Lung microvascular endothelial cell (primary cell): ENCODE data around the gene MOB2. TPM values are rescaled to one million over a fixed set of nuclear protein-coding genes. Genes with fewer than 3 reads are reported as not detected.

Source experiments
- DNase-seq, 2 donors: peaks; one replicate each; pipeline versions ENCODE4 v3.0.0 to v3.0.0-alpha.2; 2010; ENCODE audit warnings: low read depth in 2 of 2
- total RNA-seq: library from RNA; depleted of rRNA; stranded (reverse); fragments of >200 nt; gene quantifications from 2 replicates; pipeline ENCODE4 v1.2.1, GENCODE V29; 2014

The MOB2 gene
- total RNA-seq, 1 donor from 2014 or later: 46.0 TPM

DNA sequence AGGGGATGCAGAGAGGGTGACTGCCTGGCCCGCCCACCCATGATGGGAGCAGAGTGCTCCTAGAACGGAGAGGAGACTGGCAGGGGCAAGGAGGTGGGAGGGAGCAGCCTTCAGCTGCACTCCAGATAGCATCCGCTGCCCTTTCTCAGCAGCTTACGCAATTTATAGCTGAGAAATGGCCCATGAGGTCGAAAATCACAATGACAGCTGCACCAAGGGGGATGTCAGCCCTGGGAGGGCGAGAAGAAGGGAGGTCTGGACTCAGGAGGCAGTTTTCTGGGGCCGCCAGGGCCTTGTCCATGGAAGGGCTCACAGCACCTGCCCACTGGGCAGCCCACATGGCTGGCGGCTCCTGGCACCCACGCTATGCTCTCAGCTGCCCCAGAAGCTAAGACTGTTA lies 17.6 kb upstream of the MOB2 start:
- no peak for DNase-seq

DNA sequence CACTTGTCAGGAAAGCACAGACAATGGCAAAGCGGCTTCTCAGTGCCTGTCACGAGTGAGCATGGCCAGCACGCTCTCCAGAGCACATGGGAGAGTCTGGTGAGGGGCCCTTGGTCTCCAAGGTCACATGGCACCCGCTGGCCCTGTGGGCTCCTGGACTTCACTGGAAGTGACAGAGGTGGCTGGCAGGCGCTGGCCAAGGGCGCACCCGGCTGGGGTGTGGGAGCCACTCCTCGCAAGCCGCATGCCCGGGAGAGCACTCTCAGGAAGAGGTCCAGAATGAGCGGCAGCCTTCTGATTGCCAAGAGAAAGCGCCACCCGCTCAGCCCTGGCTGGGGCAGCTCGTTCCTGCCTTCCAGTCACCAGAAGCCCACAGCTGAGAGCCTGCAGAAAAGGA lies 17.1 kb upstream of the MOB2 start:
- DNase-seq: no peak

DNA sequence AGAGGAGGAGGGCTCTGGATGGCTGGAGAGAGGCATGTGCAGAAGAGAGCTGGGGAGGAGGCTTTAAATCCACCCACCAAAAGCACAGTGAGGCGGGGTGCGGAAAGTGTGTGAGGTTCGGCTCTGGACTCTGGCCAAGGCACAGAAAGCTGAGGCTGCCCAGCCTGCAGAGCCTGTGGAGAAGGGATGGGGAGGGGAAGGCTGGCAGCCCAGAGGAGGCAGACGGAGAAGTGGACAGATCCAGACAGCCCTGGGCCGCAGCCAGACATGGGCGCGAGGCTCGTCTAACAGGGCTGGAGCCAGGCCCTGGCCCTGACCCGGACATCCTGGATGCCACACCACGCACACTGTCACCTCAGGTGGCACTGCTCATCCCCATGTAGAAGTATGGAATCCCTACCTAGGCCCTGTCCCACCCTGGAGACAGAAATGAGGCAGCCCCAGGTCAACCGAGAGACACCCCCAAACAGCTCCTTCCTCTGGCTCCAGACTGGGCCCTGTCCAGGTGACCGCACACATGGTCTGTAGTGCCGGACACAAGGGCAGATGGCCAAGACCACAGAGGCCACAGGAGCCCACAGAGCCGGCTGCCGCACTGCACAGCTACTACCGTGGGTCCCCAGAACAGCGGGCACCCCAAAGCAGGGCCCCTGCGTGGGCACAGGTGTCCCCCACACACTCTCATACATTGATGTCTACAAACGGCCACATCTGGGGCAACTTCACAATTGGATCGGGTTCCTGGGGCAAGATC lies 16.6 kb upstream of the MOB2 start:
- no peak for DNase-seq

DNA sequence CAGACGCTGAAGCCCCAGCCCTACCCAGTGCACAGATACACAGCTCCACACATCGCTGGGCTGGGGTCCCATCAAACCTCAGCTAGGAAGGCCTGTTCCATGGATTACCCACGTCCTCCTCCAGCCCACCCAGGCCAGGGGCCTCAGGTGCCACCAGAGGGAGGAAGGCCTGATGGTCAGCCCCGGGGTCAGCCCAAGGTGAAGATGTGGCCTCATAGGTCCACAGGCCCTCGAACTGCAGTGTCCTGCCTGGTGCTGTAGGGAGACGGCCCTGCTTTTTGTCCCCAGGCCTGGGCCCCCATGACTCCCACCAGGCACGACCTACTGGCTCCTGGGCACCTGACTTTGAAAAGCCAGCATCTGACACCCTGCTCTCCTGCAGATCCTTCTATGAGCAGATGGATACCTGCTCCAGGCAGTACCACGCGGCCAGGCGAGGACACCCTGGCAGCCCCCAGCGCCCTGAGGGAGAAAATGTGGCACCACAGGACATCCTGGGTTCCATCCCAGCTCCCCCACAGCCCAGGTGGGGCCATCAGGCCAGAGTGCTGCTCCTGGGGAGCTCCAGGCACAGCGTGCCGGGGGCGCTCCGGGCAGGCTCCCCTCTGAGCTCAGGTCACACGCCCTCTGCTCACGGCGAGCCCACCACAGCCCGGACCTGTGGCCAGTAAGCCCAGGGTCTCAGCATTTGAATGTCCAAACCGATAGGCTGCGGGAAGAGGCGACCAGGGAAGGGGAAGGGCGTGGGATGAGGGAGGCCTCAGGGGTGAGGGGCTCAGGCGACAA lies 15.8 kb upstream of the MOB2 start:
- no peak for DNase-seq

DNA sequence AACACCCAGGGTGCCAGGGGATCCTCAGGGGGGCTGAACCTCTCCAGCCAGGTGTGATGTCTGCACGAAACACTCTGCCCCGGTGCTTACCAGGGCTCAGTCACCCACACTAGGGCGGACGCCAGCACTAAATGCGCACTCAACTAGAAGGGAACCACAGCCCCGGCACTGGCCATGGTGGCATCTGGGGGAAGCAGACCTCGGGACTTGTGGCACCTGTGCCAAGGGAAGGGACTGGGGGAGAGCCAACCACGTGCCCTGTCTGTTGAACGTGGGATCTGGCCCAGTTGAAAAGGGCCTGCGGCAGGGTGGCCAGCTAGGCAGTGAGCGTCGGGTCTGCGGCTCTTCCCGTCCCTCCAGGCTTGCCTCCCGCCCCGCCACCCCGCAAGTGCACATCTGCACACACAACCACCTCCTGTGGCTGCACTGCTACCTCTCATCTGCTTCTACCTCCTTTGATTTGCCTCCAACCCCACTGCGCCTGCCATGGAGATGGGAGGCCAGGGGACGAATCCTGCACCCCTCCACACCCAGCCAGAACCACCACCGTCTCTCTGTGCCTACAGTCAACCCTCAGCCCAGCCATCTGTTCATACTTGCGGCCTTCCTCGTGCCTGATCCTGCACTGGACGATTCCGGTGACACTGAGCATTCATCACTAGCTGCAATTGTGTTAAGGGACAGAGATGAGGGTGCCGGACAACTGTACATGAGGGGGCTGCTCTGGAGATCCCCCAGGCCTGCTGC lies 15.0 kb upstream of the MOB2 start:
- DNase-seq: no peak

DNA sequence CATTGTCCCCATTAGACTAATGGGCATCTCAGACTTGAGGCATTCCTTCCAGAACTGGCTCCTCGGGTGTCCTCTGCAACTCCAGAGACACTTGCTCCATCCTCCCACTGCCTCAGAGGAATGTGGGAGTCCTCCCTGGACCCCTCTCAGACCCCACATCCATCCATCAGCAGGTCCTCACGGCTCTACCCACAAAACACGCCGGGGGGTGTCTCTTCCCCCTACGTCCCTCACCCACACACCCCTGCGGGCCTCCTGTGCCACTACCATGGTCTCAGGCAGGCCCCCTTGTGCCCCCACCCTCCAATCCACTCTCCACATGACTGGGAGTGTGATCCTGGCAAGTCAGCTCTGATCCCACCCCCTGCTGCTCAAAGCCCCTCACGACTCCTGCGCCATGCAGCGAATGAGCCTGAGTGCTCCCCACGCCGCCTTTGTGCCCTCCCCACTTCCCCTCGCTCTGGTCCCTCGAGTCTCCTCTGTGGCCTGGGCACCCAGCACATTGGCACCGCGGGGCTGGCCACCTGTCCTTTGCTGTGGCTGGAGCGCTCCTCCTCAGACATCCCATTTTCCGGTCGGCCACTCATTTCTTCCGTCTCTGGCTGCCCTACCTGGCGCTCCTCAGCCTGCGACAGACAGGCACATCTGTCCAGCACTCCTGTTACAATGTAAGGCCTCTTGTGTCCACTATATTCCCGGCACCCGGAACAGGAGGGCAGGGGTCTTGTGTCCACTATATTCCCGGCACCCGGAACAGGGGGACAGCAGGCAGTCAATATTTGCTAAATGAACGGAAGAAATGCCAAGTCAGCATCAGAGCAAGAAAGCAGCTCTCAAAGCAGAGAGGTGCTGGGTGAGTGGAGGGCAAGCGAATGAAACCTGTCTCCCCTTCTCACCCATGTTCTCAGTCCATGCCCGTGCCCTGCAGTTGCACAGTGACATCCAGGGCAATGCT lies 14.2 kb upstream of the MOB2 start:
- DNase-seq: no peak

DNA sequence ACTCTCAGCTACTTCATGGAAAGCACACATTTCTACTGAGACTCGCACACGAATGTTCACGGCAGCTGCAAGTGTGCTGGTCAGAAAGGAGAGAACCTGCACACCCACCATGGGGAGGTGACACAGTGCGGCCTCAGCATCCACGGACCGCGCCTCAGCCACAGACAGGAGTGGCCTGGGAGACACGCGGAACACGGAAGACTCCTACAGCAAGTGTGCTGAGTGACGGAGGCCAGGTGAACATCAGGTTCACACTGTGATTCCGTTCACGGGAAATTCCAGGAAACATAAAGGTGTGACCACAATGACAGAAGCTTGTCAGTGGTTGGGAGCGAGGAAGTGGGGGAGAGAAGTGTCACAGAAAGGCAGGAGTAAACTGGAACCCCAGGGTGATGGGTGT lies 13.3 kb upstream of the MOB2 start:
- no peak for DNase-seq

DNA sequence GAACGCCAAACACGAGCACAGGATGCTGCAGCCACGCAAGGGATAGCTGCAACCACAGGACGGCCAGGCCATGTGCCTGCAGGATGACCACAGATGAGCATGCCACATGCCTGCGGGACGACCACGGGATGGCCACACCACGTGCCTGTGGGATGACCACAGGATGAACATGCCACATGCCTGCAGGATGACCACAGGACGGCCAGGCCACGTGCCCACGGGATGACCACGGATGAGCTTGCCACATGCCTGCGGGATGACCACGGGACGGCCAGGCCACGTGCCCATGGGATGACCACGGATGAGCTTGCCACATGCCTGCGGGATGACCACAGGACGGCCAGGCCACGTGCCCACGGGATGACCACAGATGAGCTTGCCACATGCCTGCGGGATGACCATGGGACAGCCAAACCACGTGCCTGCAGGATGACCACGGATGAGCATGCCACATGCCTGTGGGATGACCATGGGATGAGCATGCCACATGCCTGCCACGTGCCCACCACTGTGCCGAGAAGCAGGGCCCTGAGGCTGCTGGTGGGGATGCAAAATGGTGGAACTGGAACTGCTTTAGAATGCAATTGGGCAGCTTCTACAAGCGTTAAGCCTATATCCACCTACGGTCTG lies 12.8 kb upstream of the MOB2 start:
- DNase-seq: no peak

DNA sequence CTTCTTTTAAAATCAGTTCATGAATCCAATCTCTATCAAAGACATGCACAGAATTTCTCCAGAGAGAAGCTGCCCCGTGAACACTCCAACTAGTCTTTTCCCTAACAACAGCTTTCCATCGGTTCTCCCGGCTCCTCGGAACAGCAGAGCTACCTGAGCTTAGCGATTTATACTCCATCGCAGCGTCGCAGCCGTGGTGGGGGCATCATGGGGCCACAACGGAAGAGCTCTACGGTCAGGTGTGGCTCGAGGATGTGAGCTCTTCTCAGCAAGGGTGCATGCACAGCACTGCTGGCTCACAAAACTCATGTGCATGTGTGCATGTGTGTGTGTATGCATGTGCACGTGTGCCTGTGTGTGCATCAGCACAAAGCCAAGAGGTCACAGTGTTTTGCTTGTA lies 11.7 kb upstream of the MOB2 start:
- no peak for DNase-seq

DNA sequence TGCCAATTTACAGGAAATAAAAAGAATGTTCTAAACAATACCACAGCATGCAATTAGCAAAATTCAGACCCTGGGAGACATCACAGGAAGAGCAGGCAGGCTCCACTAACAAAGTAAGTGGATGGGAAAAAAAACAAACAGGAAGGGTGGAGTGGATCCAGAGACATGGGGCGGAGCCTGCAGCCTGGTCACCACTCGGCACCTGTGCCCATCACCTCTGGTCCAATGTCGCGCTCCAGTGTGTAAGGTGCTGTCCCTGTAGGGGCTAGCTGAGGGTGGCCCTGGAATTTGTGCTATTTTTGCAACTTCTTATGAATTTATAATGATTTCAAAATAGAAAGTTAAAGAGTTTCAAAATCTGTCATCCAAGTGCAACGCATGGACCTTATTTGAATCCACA lies 11.0 kb upstream of the MOB2 start:
- DNase-seq: no peak

DNA sequence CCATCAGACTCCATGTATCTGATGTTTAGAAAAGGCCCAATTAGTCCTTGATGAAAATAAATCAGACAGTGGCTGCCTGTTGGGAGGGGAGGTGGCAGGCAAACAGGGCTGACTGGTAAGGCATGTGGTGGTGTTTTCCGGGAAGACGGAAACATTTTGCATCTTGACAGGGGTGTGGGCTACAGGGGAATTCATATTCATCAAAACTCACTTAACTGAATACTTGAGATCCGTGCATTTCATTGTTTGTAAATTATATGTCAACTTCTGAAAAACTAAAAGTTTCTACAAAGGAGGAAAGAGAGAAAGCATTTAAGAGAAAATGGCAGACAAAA lies 10.1 kb upstream of the MOB2 start:
- no peak for DNase-seq

DNA sequence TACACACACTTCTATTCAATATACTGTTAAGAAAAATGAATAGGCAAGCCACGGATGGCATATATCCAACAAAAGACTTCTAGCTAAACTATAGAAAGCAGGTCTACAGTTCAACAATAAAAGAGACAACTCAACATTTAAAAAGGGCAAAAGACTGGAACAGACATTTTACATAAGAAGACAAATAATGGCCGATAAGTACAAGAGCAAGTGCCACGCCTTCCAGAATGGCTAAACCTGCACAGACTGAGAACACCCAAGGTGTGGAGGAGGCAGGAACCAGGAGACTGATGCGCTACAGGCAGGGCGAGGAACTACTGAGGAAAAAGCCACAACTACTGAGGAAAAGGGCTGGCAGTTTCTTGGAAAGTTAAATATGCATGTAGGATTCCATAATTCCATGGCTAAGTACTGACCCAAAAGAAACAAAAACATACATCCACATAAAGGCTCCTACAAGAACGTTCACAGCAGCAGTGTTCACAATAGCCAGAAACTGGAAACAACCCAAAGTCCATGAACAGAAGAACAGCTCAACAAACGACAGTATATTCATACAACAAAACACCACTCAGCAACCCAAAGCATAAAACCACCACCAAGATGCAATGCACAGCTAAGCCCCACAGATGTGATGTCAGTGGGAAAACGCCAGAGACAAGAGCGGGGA lies 9.6 kb upstream of the MOB2 start:
- no peak for DNase-seq

DNA sequence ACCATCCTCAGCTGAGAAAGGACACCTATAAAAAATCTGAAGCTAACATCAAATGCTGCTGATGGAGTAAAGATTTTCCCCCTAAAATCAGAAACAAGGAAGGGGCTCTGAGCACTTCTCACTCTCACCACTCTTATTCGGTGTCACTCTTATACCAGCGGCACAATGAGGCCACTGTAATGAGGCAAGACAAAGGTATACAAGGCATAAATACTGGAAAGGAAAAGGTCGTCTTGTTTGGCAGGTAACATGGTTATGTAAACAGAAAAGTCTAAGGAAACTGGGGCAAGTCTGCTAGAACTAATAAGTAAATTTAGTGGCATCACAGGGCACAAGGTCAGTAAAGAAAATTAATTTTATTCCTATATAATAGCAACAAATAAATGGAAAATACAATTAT lies 8.1 kb upstream of the MOB2 start:
- no peak for DNase-seq

DNA sequence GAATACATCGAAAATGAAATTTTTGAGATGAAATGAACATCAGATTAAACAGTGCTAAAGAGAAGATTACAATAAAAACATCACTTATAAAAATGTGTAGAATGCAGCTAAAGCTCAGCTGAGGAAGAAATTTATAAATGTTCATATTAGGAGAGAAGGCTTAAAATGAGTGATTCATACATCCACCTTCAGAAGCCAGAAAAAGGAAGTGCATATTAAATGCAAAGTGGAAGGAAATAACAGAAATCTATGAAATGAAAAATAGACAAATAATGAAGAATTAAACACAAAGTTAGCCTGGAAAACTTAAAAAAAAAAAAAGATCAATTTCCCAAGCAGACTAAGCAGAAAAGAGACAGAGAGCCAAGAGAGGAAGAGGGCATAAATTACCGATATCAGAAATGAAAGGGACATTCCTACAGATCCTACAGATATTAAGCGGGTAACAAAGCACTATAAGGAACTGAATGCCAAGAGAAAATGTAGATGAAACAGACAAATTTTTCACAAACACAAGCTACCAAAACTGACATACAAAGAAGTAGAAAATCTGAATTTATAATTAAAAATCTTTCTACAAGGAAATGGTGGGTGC lies 7.2 kb upstream of the MOB2 start:
- DNase-seq: no peak

DNA sequence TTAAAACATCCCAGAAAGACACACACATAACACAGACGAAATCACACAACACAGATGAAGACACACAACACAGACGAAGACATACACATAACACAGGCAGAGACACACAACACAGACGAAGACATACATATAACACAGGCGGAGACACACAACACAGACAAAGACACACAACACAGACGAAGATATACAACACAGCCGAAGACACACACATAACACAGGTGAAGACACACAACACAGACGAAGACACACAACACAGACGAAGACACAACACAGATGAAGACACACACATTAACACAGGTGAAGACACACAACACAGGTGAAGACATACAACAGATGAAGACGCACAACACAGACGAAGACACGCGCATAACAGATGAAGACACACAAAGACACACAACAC lies 4.8 kb upstream of the MOB2 start:
- DNase-seq: no peak

DNA sequence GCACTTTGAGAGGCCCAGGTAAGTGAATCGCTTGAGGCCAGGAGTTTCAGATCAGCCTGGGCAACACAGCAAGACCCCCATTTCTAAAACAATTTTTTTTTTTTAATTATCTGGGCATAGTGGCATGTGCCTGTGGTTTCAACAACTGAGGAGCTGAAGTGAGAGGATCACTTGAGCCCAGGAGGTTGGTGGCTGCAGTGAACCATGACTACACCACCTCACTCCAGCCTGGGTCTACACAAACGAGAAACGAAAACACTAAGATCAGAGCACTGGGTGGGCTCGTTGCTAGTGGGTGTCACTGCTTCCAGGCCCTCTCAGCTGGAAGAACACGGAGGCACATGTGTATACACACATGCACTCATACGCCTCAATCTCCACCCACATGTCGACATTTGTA lies 4.1 kb upstream of the MOB2 start:
- no peak for DNase-seq

DNA sequence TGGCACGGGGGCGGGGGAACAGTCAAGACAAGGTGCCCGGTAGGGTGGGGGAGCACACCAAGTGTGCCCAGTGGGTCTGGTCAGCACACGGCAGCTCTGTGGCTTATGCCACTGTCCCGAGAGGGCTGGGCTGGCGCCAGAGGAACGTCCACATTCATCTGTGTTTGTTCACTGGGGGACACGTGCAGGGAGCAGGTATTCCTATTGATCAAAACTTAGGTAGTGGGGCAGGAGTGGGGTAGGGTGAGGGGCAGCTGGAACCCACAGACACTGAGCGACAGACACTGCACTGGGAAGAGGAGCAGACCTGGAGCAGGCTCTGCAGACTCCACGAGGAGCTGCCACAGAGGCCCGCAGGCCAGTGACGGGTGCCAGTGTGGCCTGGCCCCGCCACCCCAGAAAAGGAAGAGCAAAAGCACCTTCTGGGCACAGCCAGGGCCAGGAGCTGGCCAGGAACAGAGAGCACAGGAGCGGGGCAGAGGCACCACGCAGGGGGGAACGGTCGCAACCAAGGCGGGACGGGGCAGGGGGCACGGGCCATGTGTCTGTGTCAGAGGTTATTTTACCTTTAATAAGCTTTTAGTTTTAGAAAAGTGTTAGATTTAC lies 2.1 kb upstream of the MOB2 start:
- DNase-seq: no peak

DNA sequence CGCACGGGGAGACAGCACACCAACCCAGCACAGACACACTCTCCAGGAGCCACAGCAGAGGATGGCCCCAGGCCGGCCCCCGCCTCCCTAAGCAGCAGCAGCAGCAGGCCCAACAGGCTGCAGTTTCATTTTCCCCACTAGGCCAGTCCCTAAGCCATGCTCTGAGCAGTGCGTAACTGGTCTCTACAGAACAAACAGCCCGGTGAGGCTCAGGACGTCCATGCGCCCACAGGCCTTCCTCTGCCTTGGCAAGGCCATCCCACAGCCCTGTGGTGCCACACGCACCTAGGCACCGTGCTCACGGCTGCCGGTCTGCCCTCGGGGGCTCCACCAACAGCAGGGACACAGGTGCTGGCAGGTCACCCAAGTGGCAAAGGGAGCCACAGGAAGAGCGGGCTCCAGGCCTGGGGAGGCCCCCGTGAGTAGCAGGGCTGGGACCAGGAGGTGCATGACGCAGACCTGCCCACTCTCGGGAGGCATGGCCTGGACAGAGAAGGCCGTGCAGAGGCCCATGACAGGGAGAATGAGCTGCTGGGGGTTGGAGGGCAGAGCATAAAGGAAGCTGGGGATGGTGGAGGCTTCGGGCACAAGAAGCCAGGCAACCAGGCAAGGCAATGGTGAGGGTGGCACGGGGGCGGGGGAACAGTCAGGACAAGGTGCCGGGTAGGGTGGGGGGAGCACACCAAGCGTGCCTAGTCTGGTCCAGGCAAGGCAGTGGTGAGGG lies 1.4 kb upstream of the MOB2 start:
- no peak for DNase-seq
